ENCODE measurements around the gene MLLT10.

MLLT10 gene

GRCh38 chr10:21501731-21502347, 32.2 kb upstream of the MLLT10 start:
- no peak for DNase-seq

- no peak for DNase-seq
Measured at GRCh38 chr10:21502348-21502740, 31.7 kb upstream of the MLLT10 start.

- no peak for DNase-seq
Measured at GRCh38 chr10:21503542-21503941, 30.5 kb upstream of the MLLT10 start.

GRCh38 chr10:21505711-21506278, 28.2 kb upstream of the MLLT10 start:
- no peak for DNase-seq

- DNase-seq: no peak
Measured at GRCh38 chr10:21506351-21506750, 27.7 kb upstream of the MLLT10 start.

- no peak for DNase-seq
Measured at GRCh38 chr10:21507150-21507549, 26.9 kb upstream of the MLLT10 start.

GRCh38 chr10:21508706-21509331, 25.2 kb upstream of the MLLT10 start:
- DNase-seq: no peak

- DNase-seq: no peak
Measured at GRCh38 chr10:21509341-21510240, 24.4 kb upstream of the MLLT10 start.

- DNase-seq: no peak
Measured at GRCh38 chr10:21510241-21511094, 23.6 kb upstream of the MLLT10 start.

GRCh38 chr10:21511095-21511570, 22.9 kb upstream of the MLLT10 start:
- no peak for DNase-seq

- DNase-seq: no peak
Measured at GRCh38 chr10:21511946-21512572, 22.0 kb upstream of the MLLT10 start.

GRCh38 chr10:21512573-21513404, 21.2 kb upstream of the MLLT10 start:
- no peak for DNase-seq

GRCh38 chr10:21513405-21513788, 20.6 kb upstream of the MLLT10 start:
- no peak for DNase-seq

GRCh38 chr10:21514129-21514817, 19.8 kb upstream of the MLLT10 start:
- DNase-seq: no peak

- no peak for DNase-seq
Measured at GRCh38 chr10:21514818-21515351, 19.1 kb upstream of the MLLT10 start.

GRCh38 chr10:21515361-21516241, 18.4 kb upstream of the MLLT10 start:
- no peak for DNase-seq

- no peak for DNase-seq
Measured at GRCh38 chr10:21516242-21517131, 17.5 kb upstream of the MLLT10 start.

All from cortex of kidney (tissue), 1 donor.